Inferior parietal cortex (tissue), 1 donor: ENCODE results near the gene SPEF1.
"Not testable (repeated sequence)": the region's sequence is repeated elsewhere in the genome, so short reads cannot be mapped to it uniquely, and the experiment has no call there.

Experiments used
- DNase-seq: peaks from one replicate; pipeline ENCODE4 v3.0.0-alpha.2; 2016; ENCODE audit errors: extremely low spot score

SPEF1 gene

GRCh38 chr20:3811467-3812258 lies 30.4 kb upstream of the SPEF1 start:
- peak; percentile 95 for DNase-seq

GRCh38 chr20:3808544-3808943 lies 27.3 kb upstream of the SPEF1 start:
- no peak for DNase-seq

- DNase-seq: no peak
Observed at GRCh38 chr20:3804781-3805180, 23.5 kb upstream of the SPEF1 start.

- DNase-seq: no peak
Observed at GRCh38 chr20:3804254-3804751, 23.1 kb upstream of the SPEF1 start.

GRCh38 chr20:3803854-3804253 lies 22.6 kb upstream of the SPEF1 start:
- DNase-seq: no peak

GRCh38 chr20:3803289-3803688 lies 22.0 kb upstream of the SPEF1 start:
- DNase-seq: no peak

- DNase-seq: no peak
Observed at GRCh38 chr20:3802524-3803239, 21.4 kb upstream of the SPEF1 start.

- DNase-seq: no peak
Observed at GRCh38 chr20:3801846-3802245, 20.6 kb upstream of the SPEF1 start.

- DNase-seq: no peak
Observed at GRCh38 chr20:3801299-3801698, 20.1 kb upstream of the SPEF1 start.

- no peak for DNase-seq
Observed at GRCh38 chr20:3800878-3801260, 19.6 kb upstream of the SPEF1 start.

GRCh38 chr20:3800256-3800877 lies 19.1 kb upstream of the SPEF1 start:
- DNase-seq: no peak

GRCh38 chr20:3798908-3799248 lies 17.6 kb upstream of the SPEF1 start:
- no peak for DNase-seq

GRCh38 chr20:3798373-3798768 lies 17.1 kb upstream of the SPEF1 start:
- DNase-seq: peak; percentile 22

GRCh38 chr20:3797592-3798372 lies 16.5 kb upstream of the SPEF1 start:
- no peak for DNase-seq

GRCh38 chr20:3797226-3797545 lies 15.9 kb upstream of the SPEF1 start:
- no peak for DNase-seq

GRCh38 chr20:3796477-3797225 lies 15.4 kb upstream of the SPEF1 start:
- no peak for DNase-seq

- peak; percentile 86 for DNase-seq
Observed at GRCh38 chr20:3795511-3796468, 14.5 kb upstream of the SPEF1 start, which contains the start of gene CDC25B. TSS of gene CDC25B (plus strand) at chr20:3796310. CDS start at chr20:3796532, 222 bp downstream.

GRCh38 chr20:3794701-3795420 lies 13.6 kb upstream of the SPEF1 start:
- DNase-seq: no peak

GRCh38 chr20:3794168-3794567 lies 12.9 kb upstream of the SPEF1 start:
- DNase-seq: not testable (repeated sequence)
